GM20431 (cell line): ENCODE measurements around the gene GSTK1.

Experiments
- in situ Hi-C: fragments of 300-500 bp; cut with MseI, MboI; formaldehyde crosslinking; loops from one replicate; pipeline ENCODE4 v1.15.0; 2020; ENCODE audit warnings: low sequenced_read_pairs; ENCODE audit not compliant: unreplicated experiment

Gene GSTK1

GRCh38 chr7:143263266-143264195, at the start of gene GSTK1:
TSS of gene GSTK1 (plus strand) at chr7:143263441. CDS start at chr7:143263514, 73 bp downstream.
- in situ Hi-C loops: no loop called here

GRCh38 chr7:143213478-143213877, 49.8 kb upstream of the GSTK1 start:
- in situ Hi-C loops: loop anchor here (25.0 kb wide), 2 partner anchors 326 to 601 kb away; partner anchors contain the start of gene TRPV6

GRCh38 chr7:143214789-143215679, 48.2 kb upstream of the GSTK1 start:
- in situ Hi-C loops: loop anchor here (25.0 kb wide), 2 partner anchors 328 to 603 kb away; partner anchors contain the start of gene TRPV6

- in situ Hi-C loops: loop anchor here (25.0 kb wide), 2 partner anchors 329 to 604 kb away; partner anchors contain the start of gene TRPV6
Measured at GRCh38 chr7:143216151-143216550, 47.1 kb upstream of the GSTK1 start.

GRCh38 chr7:143216686-143217085, 46.6 kb upstream of the GSTK1 start:
- in situ Hi-C loops: loop anchor here (25.0 kb wide), 2 partner anchors 329 to 604 kb away; partner anchors contain the start of gene TRPV6

GRCh38 chr7:143217806-143218205, 45.4 kb upstream of the GSTK1 start:
- in situ Hi-C loops: loop anchor here (25.0 kb wide), 2 partner anchors 331 to 606 kb away; partner anchors contain the start of gene TRPV6

- in situ Hi-C loops: loop anchor here (10.0 to 25.0 kb wide), 3 partner anchors 216 to 609 kb away; partner anchors contain the start of gene TRPV6
Measured at GRCh38 chr7:143221286-143221685, 42.0 kb upstream of the GSTK1 start.

GRCh38 chr7:143221737-143222136, 41.5 kb upstream of the GSTK1 start, which contains the start of gene TAS2R40:
TSS of gene TAS2R40 (plus strand) at chr7:143222037. CDS start at chr7:143222079, 42 bp downstream.
- in situ Hi-C loops: loop anchor here (10.0 to 25.0 kb wide), 3 partner anchors 217 to 609 kb away; partner anchors contain the start of gene TRPV6

GRCh38 chr7:143222782-143223181, 40.5 kb upstream of the GSTK1 start:
- in situ Hi-C loops: loop anchor here (10.0 to 25.0 kb wide), 3 partner anchors 218 to 610 kb away; partner anchors contain the start of gene TRPV6

GRCh38 chr7:143223784-143224183, 39.5 kb upstream of the GSTK1 start:
- in situ Hi-C loops: loop anchor here (10.0 to 25.0 kb wide), 3 partner anchors 219 to 611 kb away; partner anchors contain the start of gene TRPV6

- in situ Hi-C loops: loop anchor here (10.0 to 25.0 kb wide), 2 partner anchors 187 to 220 kb away; partner anchors contain the start of gene EPHA1
Measured at GRCh38 chr7:143225047-143225446, 38.2 kb upstream of the GSTK1 start.

- in situ Hi-C loops: loop anchor here (10.0 to 25.0 kb wide), 2 partner anchors 184 to 223 kb away; partner anchors contain the start of gene EPHA1
Measured at GRCh38 chr7:143227806-143228205, 35.4 kb upstream of the GSTK1 start.

- in situ Hi-C loops: loop anchor here (10.0 to 25.0 kb wide), 2 partner anchors 183 to 224 kb away; partner anchors contain the start of gene EPHA1
Measured at GRCh38 chr7:143229054-143229790, 34.0 kb upstream of the GSTK1 start.

- in situ Hi-C loops: loop anchor here (25.0 kb wide), 1 partner anchor 181 kb away; the partner anchor contains the start of gene EPHA1
Measured at GRCh38 chr7:143230602-143231457, 32.4 kb upstream of the GSTK1 start.

GRCh38 chr7:143233816-143234532, 29.3 kb upstream of the GSTK1 start:
- in situ Hi-C loops: loop anchor here (25.0 kb wide), 1 partner anchor 178 kb away; the partner anchor contains the start of gene EPHA1

GRCh38 chr7:143234533-143234875, 28.7 kb upstream of the GSTK1 start:
- in situ Hi-C loops: loop anchor here (25.0 kb wide), 1 partner anchor 178 kb away; the partner anchor contains the start of gene EPHA1

- in situ Hi-C loops: loop anchor here (25.0 kb wide), 1 partner anchor 177 kb away; the partner anchor contains the start of gene EPHA1
Measured at GRCh38 chr7:143235561-143235960, 27.7 kb upstream of the GSTK1 start.
